ENCODE measurements around the gene P2RX2.

Gene P2RX2

GRCh38 chr12:132572106-132572505, 46.5 kb upstream of the P2RX2 start:
- no peak for DNase-seq (ENCODE audit: low read depth, low spot score)
- in situ Hi-C loops (cut with HindIII; ENCODE audit: low sequenced_read_pairs): no loop called here
- no peak overlapping the region for H3K4me3 ChIP-seq (ENCODE audit: low read depth, low read length)
- no peak for TF ChIP-seq CTCF (IDR thresholded peaks at IDR 0.05; ENCODE audit: low read depth, low read length)

DNA sequence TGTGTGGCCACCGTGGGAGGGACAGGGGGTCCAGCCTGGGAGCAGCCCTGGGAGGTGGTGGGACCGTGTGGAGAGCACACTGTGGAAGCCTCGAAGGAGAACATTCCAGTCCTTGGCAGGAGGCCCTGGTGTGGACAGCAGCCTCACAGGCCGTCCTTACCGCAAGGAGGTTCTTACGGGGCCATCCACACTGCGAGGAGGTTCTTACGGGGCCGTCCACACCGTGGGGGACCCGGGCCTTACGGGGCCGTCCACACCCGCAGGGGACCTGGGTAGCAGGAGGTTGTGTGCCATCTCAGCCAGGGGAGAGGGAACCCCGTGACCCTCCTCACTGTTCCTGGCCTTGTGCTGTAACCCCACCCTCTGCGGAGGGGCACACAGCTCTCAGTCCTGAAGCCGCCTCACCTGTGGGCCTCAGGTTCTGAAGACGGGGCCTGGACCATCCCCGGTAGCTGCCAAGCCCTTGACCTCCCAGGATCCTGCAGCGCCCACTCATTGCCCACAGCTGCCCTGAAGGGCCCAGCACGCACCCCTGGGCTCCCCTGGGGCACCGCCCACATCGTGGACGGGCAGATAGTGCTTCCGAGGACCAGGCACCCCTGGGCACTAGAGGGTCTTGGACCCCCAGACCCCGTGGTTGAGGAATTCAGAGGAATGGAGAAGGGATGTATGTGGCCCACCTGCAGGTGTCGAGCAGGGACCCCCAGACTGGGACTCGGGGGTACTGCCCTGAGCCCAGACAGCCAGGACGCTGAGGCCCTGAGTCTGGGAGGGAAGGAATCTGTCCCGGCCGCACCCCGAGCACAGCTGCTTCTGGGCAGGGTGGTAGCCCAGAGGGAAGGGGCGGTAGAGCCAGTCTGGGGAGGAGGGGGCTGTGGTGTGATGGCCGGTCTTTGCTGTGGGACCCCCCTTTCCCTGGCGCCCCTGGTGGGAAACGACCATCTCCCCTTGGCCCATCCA, 45.5 kb upstream of the P2RX2 start:
- H3K4me3 ChIP-seq (ENCODE audit: low read depth, low read length): no peak overlapping the region
- TF ChIP-seq CTCF (IDR thresholded peaks at IDR 0.05; ENCODE audit: low read depth, low read length): no peak
- DNase-seq (ENCODE audit: low read depth, low spot score): no peak
- in situ Hi-C loops (cut with HindIII; ENCODE audit: low sequenced_read_pairs): no loop called here

DNA sequence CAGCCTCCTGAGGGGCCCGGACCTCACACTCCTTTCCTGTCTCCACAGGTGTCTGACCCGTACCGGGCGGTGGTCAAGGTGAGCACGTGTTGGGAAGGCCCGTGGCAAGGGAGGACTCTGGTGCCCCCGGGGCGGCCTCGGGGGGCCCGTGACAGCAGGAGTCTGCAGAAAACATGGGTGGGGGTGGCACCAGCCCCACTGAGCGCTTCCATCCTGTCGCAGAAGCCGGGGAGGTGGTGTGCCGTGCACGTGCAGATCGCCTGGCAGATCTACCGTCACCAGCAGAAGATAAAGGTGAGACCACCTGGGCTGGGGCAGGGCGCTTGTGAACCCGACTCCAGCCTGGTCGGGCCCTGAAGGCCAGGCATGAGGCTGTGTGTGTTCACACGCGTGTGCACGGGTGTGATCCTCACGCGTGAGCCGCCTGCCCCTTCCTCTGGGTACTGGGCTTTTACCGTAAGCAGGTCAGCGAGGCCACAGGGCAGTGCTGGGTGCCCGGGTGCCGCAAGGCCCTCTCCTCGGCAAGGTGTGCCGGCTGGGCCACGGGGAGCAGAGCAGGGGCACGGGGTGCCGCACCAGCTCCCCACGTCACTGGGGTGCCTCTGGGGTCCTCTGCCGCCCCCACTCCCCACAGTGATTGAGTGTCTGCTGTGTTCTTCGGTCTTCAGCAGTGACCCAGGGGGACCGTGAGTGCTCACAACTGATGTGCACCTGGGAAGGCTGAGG, 44.1 kb upstream of the P2RX2 start:
- no peak overlapping the region for H3K4me3 ChIP-seq (ENCODE audit: low read depth, low read length)
- TF ChIP-seq CTCF (IDR thresholded peaks at IDR 0.05; ENCODE audit: low read depth, low read length): no peak
- DNase-seq (ENCODE audit: low read depth, low spot score): no peak
- in situ Hi-C loops (cut with HindIII; ENCODE audit: low sequenced_read_pairs): no loop called here

DNA sequence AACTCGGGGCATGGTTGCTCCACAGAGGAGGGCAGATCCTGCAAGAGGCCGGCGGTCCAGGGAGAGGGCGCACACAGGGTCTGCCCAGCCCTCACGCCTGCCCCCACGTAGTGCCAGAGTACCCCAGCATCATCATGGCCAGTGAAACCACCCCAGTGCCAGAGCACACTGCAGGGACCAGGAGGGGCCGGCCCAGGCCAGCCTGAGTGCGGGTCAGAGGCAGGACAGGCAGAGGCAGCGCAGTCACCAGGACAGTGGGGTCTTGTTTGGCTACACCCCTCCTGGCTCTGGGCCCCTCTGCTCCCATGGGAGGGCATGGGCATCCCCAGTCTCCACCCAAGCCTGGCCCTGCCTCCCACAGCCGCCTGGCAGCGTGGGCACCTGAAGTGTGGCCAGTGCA, 42.9 kb upstream of the P2RX2 start:
- in situ Hi-C loops (cut with HindIII; ENCODE audit: low sequenced_read_pairs): no loop called here
- no peak for TF ChIP-seq CTCF (IDR thresholded peaks at IDR 0.05; ENCODE audit: low read depth, low read length)
- DNase-seq (ENCODE audit: low read depth, low spot score): no peak
- no peak overlapping the region for H3K4me3 ChIP-seq (ENCODE audit: low read depth, low read length)

DNA sequence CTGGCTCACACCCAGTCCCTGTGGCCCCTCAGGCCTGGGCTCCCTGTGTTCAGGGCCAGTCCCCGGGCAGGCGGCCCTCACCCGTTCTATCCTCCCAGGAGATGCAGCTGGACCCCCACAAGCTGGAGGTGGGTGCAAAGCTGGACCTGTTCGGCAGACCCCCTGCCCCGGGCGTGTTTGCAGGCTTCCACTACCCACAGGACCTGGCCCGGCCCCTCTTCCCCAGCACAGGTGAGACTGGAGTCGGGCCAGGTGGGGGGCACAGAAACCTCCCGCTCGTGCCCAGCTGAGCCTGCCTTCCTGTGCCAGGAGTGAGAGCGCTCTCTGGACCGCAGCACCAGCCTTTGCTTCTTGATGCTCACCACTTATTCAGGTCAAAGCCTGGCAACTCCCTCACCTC, 41.9 kb upstream of the P2RX2 start:
- no peak for DNase-seq (ENCODE audit: low read depth, low spot score)
- no peak overlapping the region for H3K4me3 ChIP-seq (ENCODE audit: low read depth, low read length)
- no peak for TF ChIP-seq CTCF (IDR thresholded peaks at IDR 0.05; ENCODE audit: low read depth, low read length)
- in situ Hi-C loops (cut with HindIII; ENCODE audit: low sequenced_read_pairs): no loop called here

DNA sequence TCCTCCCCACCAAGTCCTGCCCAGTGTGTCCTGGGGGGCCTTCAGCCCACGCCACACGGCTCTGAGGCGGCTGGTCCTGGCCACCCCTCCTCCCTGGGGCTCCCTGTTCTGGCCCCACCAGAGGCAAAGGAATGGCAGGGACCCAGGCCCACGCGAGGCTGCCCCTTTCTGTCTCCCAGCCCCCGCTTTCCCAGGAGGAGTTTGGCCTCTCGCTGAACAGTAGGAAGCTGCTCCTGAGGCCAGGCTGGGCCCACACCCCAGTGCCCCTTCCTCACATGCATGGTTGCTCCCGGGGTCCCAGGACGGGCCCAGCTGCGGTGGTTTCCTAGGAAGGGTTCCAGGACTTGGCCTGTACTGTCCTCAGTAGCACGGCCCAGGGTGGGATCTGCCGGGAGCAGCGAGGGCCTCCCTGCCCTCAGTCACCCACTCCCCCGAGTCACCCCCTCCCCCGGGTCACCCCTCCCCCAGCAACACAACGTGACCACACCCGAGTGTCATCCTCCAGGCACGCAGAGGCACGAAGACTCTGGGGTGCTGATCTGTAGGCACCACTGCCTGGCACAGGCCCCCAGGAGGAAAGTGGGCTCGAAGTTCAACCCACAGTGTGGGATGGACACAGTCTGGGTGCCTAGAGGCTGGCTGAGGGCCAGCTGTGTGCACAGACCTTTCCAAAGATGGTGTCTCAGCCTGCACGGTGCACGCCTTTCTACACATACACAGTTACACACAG, 41.2 kb upstream of the P2RX2 start:
- TF ChIP-seq CTCF (IDR thresholded peaks at IDR 0.05; ENCODE audit: low read depth, low read length): no peak
- DNase-seq (ENCODE audit: low read depth, low spot score): no peak
- in situ Hi-C loops (cut with HindIII; ENCODE audit: low sequenced_read_pairs): no loop called here
- no peak overlapping the region for H3K4me3 ChIP-seq (ENCODE audit: low read depth, low read length)
